Coronary artery (tissue), 2 donors: Measurements from ENCODE around the gene CD200.

ENCODE experiments used
- DNase-seq: peaks from one replicate; pipeline ENCODE4 v3.0.0-alpha.2; 2017; ENCODE audit warnings: low spot score
- H3K27ac ChIP-seq, 2 donors: fragments of 200-600 bp; sonication (generic); one replicate each; pipeline ENCODE4 v1.5.1; 2016 to 2019
- H3K4me3 ChIP-seq: fragments of 200-600 bp; sonication (generic); 2 replicates; pipeline ENCODE4 v1.5.1; 2016; ENCODE audit warnings: mild to moderate bottlenecking, moderate library complexity
- TF ChIP-seq, protein P1 (sequence below): fragments of 200-600 bp; sonication (generic); IDR thresholded peaks from one replicate; pipeline ENCODE4 v1.5.1; 2019; ENCODE audit warnings: antibody characterized with exemption

The CD200 gene

DNA sequence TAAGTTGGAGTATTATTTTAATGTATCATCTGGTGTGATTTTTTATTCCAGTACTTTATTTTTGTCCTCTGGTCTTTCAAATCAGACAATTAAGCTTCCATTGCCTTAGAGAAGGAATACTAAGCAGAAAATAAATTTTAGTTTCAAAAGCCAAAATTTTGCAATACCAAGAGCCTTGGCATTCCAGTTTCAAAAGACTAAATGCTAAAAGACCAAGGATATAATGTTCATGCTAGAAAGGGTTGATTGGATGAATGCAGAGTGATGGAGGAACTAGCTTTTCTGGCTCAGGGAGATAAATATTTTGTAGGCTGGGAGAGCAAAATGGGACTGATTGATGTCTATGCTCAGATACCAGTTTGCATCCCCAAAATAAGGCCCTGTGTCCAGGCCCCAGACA lies 6.2 kb downstream of the CD200 start:
- no peak overlapping the region for H3K4me3 ChIP-seq
- peak overlapping the region in 1 of 2 donors; percentile 63 for H3K27ac ChIP-seq
- no peak for DNase-seq
- TF ChIP-seq, protein P1, sequence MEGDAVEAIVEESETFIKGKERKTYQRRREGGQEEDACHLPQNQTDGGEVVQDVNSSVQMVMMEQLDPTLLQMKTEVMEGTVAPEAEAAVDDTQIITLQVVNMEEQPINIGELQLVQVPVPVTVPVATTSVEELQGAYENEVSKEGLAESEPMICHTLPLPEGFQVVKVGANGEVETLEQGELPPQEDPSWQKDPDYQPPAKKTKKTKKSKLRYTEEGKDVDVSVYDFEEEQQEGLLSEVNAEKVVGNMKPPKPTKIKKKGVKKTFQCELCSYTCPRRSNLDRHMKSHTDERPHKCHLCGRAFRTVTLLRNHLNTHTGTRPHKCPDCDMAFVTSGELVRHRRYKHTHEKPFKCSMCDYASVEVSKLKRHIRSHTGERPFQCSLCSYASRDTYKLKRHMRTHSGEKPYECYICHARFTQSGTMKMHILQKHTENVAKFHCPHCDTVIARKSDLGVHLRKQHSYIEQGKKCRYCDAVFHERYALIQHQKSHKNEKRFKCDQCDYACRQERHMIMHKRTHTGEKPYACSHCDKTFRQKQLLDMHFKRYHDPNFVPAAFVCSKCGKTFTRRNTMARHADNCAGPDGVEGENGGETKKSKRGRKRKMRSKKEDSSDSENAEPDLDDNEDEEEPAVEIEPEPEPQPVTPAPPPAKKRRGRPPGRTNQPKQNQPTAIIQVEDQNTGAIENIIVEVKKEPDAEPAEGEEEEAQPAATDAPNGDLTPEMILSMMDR = no peak

GRCh38 chr3:112339609-112340008 lies 6.7 kb downstream of the CD200 start:
- Histone ChIP-seq H3K27ac (peak overlapping the region in 1 of 2 donors; percentile 63), H3K4me3 (no peak overlapping the region)
- TF ChIP-seq, protein P1 = no peak
- no peak for DNase-seq

- Histone ChIP-seq H3K4me3 (no peak overlapping the region), H3K27ac (peak overlapping the region in 1 of 2 donors; percentile 9)
- DNase-seq = no peak
- TF ChIP-seq, protein P1 = no peak
Observed at GRCh38 chr3:112341386-112341785, 8.4 kb downstream of the CD200 start.

GRCh38 chr3:112345681-112346080 lies 12.7 kb downstream of the CD200 start:
- Histone ChIP-seq H3K4me3 (no peak overlapping the region), H3K27ac (no peak overlapping the region)
- no peak for DNase-seq
- TF ChIP-seq, protein P1 = no peak

DNA sequence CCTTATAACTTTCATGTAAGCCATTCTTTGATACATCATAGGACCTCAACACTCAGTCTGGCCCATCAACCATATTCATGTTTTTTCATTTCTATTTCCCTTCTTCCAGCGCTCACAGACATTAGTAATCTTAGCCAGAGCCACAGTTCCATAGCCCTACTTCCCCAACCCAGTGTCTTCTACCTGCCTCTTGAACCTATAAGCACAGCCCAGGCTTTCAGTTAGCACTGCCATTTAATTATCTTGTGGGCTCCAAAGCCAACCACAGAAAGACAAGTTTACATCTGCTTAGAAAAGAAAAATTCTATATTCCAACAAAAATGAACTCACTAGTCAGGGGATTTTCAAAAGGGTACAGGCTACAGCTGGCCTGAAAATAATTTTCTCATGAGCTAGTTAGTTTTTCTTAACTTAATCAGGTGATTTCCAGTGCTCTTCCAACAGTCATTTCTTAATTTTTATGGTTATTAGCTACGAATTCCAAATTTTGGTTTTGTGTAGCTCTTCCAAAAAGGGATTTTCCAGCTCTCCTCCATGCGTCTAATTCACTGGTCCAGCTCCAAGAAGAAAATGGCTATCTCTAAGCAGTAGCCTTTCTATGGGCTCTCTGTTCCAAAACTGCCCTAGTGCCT lies 13.7 kb downstream of the CD200 start:
- TF ChIP-seq, protein P1 = no peak
- Histone ChIP-seq H3K4me3 (no peak overlapping the region), H3K27ac (no peak overlapping the region)
- DNase-seq = no peak

DNA sequence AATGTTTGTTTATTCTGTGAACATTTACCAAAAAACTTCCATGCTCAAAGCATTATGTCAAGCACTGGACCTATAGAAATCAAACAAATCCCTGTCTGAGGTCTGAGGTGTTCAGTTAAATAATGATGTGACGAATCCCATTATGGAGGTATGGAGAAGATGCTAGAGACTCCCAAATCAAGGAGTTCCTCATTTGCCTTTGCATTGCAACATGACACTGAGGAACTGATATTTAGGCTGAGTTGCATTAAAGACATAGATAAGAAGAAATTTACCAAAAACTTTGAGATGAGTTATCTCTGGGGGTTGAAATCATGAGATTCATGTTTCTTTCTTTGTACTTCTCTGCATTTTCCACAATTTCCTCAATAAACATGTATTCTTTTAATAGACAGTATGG lies 16.0 kb downstream of the CD200 start:
- no peak overlapping the region for H3K27ac ChIP-seq
- TF ChIP-seq, protein P1 = no peak
- no peak for DNase-seq
- H3K4me3 ChIP-seq = no peak overlapping the region

DNA sequence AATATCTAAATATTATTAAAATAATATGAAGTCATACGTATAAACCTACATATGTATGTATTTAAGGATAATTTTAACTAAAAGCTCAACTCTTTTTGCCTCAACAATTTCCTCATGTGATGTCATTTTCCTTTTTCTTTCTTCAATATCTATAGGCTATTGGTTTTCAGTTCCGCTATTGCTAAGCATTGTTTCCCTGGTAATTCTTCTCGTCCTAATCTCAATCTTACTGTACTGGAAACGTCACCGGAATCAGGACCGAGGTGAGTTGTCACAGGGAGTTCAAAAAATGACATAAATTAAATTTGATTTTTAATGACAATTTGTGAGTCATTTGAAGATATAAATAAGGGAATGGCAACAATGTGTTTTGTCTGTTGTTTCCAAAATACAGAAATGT lies 16.6 kb downstream of the CD200 start:
- DNase-seq = no peak
- H3K4me3 ChIP-seq = no peak overlapping the region
- no peak overlapping the region for H3K27ac ChIP-seq
- TF ChIP-seq, protein P1 = no peak
